GM21723 (cell line): Measurements from ENCODE around the gene NFIA.

Experiments used
- ATAC-seq: cut with Tn5 transposase; IDR thresholded peaks from one replicate; pipeline ENCODE4 v1.9.1; 2021; ENCODE audit warnings: mild to moderate bottlenecking, moderate library complexity; ENCODE audit not compliant: unreplicated experiment

The NFIA gene

DNA sequence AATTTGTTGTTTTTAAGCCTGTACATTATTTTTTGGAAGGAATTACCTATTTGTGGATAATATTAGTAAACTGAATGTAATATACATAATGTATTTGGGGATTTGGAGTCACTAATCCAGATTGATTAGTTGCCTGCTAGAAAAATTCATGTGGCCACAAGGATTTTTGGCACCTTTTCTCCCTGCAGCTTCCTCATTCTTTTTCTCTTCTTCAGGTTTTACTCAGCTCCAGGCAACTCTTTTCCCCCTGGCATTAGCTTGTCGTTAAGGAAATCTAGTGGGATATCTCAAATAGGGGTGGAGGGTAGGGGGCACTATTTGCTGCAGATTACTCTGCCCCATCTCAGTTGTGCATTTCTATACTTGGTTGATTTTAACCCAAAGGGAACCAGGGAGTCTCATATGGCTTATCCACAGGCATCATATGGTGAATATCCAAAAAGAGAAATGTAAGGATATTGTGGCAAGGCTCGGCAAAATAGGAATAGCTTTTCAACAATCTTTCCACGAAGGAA, 203.1 kb downstream of the NFIA start:
- ATAC-seq = no peak

DNA sequence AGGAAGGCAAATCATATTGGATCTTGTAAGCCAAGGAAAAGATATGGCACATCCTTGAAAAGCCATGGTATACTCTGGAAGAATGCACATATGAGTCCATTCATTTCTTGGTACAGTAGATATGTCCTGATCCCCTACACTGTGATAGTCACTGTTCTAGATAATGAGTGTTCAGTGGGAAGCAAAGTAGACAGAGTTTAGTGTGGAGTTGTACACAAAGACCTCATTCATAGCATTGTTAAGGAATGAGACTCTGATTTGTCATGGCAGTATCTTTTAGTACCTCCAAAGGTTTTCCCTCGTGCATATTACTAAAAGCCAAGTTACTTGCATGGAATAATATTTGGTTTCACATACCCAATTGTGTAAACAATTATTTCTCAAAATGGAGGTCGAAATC, 204.7 kb downstream of the NFIA start:
- no peak for ATAC-seq

DNA sequence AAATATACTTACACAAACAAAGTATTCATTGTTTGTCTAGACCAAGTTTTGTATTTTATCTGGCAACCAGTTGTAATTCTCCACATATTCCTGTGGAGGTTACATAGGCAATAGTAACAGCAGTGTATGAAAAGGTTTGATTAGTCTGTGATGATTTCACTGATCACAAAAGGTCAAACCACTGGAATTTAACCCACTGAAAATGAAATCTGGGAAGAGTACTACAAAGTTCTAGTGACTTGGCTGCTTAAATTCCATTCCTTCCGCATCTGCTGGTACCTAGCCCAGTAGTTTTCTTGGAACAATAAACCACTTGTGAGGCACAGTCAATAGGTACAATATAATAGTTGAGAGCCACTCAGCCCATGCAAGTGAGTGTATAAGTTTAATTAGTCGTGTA, 205.4 kb downstream of the NFIA start:
- ATAC-seq = no peak

DNA sequence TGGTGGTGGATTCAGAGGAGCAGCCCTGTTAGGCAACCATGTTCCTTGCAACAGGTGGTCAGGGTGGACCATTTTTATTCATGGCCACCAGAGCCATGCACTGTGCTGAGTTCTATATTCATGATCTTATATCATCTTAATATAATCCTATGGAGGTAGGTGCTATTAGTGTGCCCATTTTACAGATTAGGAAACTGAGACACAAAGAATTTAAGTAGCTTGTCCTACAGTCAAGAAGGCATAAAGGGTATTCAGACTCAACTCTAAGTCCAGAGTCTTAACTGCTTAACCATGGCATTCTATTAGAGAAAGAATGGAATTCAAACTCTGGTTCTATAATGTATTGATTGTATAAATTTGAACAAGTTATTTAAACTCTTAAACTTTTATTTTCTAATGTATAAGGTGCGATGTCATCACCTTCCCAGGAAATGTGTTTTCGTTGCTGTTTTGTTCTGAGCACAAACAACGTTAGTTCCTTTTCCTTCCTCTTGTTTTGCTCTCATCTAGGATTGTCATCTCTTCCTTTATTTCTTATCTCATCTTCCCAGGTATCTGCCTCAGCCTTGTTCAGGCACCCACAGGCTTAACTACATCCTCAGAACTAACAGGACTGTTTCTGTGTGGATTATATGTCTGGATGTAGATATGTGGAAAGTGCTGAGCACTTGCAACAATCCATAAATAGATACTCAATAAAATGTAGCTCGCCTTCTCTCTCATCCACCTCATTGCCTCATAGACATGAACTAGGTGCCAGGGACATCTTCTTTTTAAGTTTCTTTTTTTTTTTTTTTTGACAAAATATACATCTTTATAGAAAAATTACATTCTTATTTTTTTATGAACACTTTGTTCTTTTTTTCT, 207.1 kb downstream of the NFIA start:
- ATAC-seq = no peak

DNA sequence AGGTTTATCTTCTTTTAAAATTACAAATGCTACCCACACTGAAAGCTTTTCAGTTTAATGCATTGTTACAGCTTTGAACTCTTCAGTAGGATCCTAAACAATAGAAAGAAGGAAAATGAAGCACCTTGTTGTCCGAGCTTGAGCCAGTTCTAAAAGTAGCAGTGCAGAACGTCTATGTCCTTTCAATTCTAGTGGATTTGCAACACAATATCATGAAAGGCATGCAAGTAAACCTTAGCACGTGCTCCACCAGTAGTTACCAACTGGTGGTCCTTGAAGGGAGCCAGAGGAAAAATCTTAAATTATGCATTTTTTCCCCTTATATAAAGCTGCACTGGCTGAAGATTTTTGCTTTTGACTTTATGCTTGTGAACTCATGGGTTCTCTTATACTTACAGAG, 208.2 kb downstream of the NFIA start:
- ATAC-seq = no peak

DNA sequence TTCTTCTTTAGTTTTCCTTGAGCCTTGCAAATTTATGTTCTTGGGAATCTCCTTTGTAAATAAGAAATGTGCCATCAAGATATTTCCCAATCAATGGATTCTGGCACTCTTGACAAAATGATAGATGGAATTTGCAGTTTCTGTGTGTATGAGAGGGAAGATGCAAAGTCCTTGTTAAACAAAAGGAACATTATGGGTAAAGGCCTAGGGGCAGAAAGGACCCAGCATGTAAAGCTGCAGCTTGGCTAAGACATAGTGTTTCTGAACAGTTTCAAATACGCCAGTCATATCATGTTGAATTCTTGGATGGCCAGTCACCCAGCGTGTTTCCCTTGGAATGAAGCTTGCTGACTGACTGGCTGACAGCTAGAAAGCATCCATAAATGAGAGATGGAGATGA, 210.8 kb downstream of the NFIA start:
- no peak for ATAC-seq

DNA sequence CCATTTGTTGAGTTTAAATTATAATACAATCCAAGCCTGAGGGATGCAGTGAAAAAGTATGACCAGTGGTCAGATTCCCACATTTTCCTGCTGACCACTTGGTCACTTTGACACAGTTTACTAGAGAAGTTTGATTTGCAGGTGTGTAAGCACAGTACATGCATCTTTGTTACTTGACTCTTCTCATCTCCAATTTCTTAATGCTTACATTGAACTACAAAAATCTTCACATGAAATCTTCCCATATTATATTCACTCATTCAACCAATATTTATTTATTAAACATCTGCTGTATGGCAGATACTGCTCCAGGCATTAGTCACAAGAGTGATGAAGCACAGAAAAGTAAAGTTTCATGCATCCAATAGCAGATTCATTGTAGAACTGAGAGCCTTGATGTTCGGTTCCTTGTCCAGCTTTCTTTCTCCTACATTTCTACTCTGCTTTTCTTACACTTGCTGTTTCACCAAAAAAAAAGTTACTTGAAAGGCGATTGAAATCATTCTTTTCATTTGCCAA, 211.7 kb downstream of the NFIA start:
- no peak for ATAC-seq

DNA sequence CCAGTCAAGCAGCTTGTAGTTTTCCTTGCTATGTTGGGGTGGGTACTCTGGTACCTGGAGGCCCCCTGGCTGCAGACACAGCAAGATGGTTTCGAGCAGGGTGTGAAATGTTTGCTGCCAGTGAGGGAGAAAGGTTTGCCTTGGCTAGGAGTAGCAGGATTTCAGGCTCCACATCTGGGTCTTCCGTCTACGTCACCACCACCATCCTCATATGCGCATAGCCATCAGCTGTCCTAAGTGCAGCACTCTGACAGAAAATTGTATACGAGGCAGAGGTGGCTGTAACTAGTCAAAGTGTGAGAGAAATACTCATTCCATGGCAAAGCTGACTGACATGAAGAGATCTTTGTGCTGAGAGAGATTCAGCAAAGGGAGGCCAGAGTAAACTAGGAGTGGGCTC, 212.6 kb downstream of the NFIA start:
- ATAC-seq = no peak

DNA sequence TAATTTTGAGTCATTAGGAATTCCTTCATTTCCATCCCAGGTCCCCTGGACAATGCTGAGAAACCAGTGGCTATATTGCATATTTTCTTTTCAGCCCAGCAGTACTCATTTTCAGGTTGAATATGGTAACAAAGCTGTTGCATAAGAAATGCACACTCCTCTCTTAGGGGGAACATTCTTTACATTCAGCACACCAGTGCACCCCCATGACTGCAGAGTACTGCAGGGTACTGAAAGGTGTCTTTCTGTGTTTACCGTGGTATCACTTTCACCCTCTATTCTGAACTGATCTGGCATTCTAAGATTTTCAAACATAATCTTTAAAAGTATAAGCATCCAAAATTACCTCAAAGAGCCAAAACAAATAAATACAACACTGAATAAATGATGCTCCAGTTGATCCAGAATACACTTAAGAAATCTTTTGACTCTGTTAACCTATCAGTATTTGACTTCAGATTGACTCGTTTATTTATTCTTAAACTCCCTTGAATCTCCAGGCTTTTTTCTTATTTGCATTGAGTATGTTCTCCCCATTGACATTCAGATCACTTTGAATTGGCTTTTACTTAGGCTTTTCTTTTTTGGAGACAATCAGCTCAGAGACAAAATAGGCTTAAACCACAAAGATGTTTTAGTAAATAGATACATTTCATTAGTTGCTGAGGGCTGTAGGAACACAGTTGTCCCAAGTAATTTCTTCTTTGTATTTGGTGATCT, 213.6 kb downstream of the NFIA start:
- ATAC-seq = no peak

DNA sequence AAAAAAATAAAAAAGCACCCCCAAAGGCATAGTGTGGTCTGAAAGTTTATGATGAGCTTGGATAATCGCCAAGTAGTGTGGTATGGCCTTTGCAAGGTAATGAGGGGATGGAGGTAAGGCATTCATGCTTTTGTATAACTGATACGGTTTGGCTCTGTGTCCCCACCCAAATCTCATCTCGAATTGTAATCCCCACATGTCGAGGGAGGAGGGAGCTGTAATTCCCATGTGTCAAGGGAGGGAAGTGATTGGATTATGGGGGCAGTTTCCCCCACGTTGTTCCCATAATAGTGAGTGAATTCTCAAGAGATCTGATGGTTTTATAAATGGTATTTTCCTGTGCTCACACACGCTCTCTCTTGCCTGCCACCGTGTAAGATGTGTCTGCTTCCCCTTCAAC, 215.5 kb downstream of the NFIA start:
- ATAC-seq = no peak

DNA sequence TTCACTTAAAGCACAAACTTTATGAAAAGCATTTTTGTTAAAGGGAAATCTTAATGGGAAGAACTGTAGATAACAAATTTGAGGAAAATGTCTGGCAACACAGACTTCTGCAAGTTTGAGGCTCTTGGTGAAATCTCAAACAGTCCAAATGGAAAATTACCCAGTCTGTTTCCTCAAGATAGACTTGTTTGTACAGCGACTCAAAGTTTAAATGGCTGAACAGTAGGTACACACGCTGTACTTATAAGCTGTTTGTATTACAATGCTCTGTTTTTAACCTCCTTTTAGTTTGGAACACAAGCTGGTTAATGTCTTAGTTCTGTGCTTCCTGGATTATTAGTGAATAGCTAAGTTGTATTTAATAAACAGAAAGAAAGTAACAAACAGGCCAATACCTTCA, 217.1 kb downstream of the NFIA start:
- no peak for ATAC-seq

DNA sequence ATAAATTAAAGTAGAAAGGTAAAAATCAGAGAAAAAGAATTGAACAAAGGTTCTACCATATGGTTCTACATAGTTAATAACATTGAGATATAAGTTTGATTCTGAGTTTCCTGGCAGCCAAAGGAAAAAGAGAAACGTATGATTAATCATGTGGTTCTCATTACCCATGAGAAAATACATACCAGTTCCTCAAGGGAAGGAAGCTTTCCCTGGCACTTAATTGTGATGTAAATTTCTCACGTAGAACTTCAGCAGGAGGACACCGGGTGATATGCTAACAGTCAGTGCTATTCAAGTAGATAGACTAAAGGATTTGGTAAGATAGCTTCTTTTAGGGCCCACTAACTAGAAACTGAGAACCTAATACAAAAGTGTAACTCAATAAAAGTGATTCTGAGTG, 218.5 kb downstream of the NFIA start:
- ATAC-seq = no peak

DNA sequence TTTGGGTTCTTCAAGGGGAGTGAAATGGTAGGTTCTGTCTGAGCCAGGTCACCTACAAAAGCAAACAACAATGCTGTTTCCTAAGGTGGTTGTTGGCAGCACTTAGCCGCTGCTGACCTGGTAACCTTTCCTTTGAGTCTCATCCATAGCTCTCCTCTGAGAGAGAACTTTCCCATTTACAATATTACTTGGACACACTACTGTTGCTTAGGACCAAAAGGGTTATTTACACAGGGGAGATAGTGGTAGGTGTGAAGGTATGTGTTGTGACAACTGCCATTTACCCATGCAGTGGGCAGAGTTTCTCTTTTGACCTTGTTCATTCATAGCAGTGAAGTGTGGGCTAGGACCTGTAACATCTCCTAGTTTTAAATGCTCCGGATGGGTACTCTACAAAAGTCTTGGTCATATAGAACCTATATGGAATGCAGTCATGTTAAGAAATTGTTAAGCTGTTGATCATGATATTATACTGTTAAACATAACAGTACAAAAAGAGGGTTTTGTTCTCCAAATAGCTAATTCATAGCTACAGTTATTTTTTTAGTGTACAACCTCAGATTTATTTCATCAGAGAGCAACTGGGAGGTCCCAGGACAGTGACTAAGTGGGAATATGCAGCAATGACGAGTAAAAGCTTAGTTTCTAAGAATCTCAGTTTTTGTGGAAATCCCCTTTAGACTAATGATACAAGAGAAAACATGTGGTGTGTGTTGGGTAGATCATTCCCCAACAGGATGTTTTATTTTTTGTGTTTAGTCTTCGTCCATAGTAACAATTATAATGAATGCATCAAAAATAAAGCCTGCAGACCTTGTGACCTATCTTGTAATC, 219.7 kb downstream of the NFIA start:
- ATAC-seq = peak; percentile 52

DNA sequence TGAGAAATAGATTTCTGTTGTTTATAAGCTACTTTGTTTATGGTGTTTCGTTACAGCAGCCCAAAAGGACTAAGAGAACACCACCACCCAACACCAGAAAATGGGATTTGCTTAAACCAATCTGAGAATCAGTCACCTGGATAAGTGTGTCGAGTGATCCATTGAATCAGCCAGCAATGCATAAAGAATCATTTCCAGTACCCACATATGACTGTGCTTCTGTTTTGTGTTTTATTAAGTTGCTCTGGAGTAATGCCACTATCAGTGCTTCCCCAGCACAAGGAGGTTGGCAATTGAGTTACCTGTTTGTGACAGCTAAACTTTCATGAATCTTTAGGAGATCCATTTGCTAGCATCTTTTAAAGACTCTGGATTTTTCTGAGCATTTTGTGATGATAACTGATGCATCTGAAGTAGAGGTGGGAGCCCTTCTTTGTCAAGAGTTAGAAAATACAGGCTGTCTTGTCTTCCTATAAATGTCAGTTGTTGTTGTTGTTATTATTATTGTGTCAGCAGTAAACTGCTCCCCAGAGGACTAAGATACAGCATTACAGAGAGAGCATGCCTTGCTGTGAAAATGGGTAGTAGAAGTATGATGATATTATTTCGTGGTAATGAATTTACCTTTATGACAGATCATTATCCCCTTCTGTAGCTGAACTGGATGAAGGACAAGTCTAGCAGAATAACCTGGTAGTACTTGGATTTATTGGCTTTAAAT, 225.2 kb downstream of the NFIA start:
- ATAC-seq = no peak

DNA sequence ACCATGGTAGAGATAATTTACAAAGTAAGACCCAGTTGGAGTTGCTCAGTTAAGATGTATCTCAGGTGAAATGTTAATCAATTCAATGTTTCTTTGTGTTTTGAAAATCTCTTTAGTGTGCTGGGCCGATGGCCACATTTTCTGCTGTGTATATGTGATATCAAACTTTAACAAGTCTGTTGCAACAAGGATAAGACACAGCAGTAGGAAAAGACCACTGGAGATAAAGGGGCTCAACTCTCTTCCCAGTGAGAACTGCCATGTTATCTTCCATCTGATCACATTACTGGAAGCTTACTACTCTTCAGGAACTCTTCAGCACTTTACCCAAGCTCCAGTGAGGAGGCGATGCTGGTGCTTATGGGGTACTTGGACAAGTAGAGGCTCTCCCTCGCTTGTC, 227.7 kb downstream of the NFIA start:
- ATAC-seq = no peak

DNA sequence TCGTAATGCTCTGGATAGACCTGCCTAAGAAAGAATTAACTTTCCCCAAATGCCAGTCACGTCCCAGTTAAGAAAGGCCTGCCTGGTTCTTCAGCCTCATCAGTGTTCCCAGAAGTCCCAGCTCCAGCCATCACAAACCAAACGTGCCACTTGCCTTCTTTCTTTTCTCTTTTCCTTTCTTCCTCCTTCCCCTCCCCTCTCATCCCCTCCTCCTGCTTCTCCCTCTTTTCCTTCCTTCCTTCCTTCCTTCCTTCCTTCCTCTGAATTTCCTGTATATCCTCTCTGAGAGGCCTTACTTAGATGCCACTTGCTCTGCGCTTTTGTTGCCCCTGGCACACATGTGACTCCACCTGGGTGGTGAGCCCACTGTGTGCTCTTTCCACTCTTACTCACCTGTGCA, 228.2 kb downstream of the NFIA start:
- no peak for ATAC-seq

DNA sequence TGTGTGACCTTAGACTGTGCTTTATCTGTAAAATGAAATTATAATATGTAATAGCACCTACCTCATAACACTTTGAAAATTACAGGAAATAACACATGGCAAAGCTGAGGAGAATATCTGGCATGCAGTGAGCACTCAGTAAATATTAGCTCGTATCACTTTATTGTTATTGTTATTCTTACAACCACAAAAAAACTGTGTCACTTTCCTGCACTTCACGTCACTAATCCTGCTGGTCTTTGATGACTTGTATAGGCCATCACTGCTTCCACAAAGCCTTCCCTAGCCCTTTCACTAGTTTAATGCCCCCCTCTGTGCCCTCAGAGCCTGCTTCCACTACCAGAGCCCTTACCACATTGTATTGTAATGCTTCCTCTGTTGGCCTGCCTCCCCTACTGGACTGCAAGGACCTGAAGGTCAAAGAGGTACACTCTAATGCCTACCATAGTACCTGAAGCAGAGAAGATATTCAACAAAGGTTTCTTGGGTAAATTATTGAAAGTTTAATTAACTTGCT, 231.6 kb downstream of the NFIA start:
- ATAC-seq = no peak

DNA sequence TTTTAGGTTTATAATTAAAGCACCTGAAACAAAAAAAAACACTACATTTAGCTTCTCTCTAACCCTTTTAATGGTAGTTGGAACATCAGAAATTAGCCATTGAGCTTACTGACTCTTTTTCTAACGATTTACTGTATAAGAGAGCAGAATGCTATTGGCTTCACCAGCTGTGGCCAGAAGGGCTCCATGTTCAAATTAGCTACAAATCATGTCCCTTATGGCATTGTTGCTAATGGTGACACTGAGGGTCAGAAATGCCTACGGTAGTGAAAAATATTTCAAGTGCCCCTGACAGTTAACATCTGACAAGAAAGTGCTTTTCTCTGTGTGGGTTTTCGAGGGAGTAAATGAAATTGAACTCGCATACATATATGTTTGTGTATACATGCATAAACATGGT, 232.7 kb downstream of the NFIA start:
- no peak for ATAC-seq

DNA sequence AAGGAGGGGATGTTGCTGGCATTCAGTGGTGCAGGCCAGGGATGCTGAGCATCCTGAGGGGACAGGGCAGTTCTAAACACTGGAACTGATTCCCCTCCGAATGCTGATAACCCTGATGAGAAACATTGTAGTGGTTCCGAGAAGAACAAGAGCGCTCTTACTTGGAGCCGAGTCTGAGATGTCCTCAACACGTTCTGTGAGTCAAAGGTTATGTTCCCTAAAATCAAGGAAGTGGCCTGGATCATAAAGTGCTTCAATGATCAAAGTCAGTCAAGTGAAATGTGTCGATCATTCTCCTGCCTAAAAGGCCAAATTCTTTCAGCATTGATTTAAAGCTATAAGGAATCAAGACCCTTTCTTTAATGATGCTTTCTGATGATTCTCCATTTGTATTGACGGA, 234.1 kb downstream of the NFIA start:
- no peak for ATAC-seq
